Activated CD4-positive, alpha-beta T cell treated with anti-CD3 and anti-CD28 coated beads, Interleukin-2, Interleukin-6, amounts not matched to agents 100 ng/mL and 50 ng/mL, durations not matched to agents 16 hours and 8 hours (primary cell): Measurements from ENCODE around the gene LRRC8B.

Experiments
- DNase-seq: peaks from one replicate; pipeline ENCODE4 v3.0.0-alpha.2; 2020

The LRRC8B gene

GRCh38 chr1:89548122-89548857, 23.7 kb downstream of the LRRC8B start:
- no peak for DNase-seq

GRCh38 chr1:89550995-89551394, 26.4 kb downstream of the LRRC8B start:
- DNase-seq = no peak

- peak; percentile 34 for DNase-seq
Observed at GRCh38 chr1:89552471-89553081, 27.9 kb downstream of the LRRC8B start.

- DNase-seq = no peak
Observed at GRCh38 chr1:89553157-89553556, 28.5 kb downstream of the LRRC8B start.

GRCh38 chr1:89555550-89555949, 30.9 kb downstream of the LRRC8B start:
- no peak for DNase-seq

GRCh38 chr1:89556726-89557444, 32.3 kb downstream of the LRRC8B start:
- DNase-seq = no peak

GRCh38 chr1:89557445-89557825, 32.8 kb downstream of the LRRC8B start:
- no peak for DNase-seq

GRCh38 chr1:89557956-89558355, 33.3 kb downstream of the LRRC8B start:
- peak; percentile 36 for DNase-seq

- DNase-seq = no peak
Observed at GRCh38 chr1:89563957-89564604, 39.5 kb downstream of the LRRC8B start.

GRCh38 chr1:89565521-89565920, 40.9 kb downstream of the LRRC8B start:
- DNase-seq = no peak

- DNase-seq = no peak
Observed at GRCh38 chr1:89566761-89567174, 42.1 kb downstream of the LRRC8B start.

- no peak for DNase-seq
Observed at GRCh38 chr1:89567797-89568196, 43.2 kb downstream of the LRRC8B start.

GRCh38 chr1:89573410-89573809, 48.8 kb downstream of the LRRC8B start:
- DNase-seq = no peak

- DNase-seq = no peak
Observed at GRCh38 chr1:89574621-89575020, 50.0 kb downstream of the LRRC8B start.

- DNase-seq = no peak
Observed at GRCh38 chr1:89575207-89575606, 50.6 kb downstream of the LRRC8B start.

GRCh38 chr1:89576013-89576412, 51.4 kb downstream of the LRRC8B start:
- no peak for DNase-seq

GRCh38 chr1:89578151-89578550, 53.5 kb downstream of the LRRC8B start:
- no peak for DNase-seq

GRCh38 chr1:89578946-89579684, 54.5 kb downstream of the LRRC8B start:
- DNase-seq = no peak

- DNase-seq = no peak
Observed at GRCh38 chr1:89580036-89580435, 55.4 kb downstream of the LRRC8B start.

GRCh38 chr1:89581859-89582258, 57.2 kb downstream of the LRRC8B start:
- peak; percentile 59 for DNase-seq

- DNase-seq = no peak
Observed at GRCh38 chr1:89582571-89582970, 57.9 kb downstream of the LRRC8B start.

- no peak for DNase-seq
Observed at GRCh38 chr1:89584211-89584610, 59.6 kb downstream of the LRRC8B start.

GRCh38 chr1:89584781-89585180, 60.2 kb downstream of the LRRC8B start:
- no peak for DNase-seq
